Measurements from ENCODE around the gene HEPN1. TPM values are rescaled to one million over a fixed set of nuclear protein-coding genes. Genes with fewer than 3 reads are reported as not detected.

The HEPN1 gene
- total and polyA plus RNA-seq, 9 of the 15 experiments (the other 6 are each of a cell fraction or from before 2014, with no cell fraction given), result not detected

GRCh38 chr11:124923296-124923695 lies 4.2 kb downstream of the HEPN1 start:
- no peak for ATAC-seq

More at GRCh38 chr11:124923296-124923695, 4.2 kb downstream of the HEPN1 start:
- H2AFZ ChIP-seq (ENCODE audit: low read depth, low read length), result no peak overlapping the region
- peaks cover 35 to 74% of the 10 kb centered on the region in 2 experiments; a peak in 4 of 5 replicates for H3K27me3 ChIP-seq (ENCODE audit: control insufficient read depth in 2 of 2, insufficient read depth in 2 of 2, low read length in 2 of 2)
- H3K9me3 ChIP-seq (replicated peaks; ENCODE audit: control insufficient read depth, insufficient read depth, low read depth, low read length), result no peaks in the 10 kb centered on the region
- no peak overlapping the region for H3K9ac ChIP-seq (ENCODE audit: insufficient read depth in 1 of 2, low read depth in 2 of 2, low read length in 2 of 2)
- H3K79me2 ChIP-seq (ENCODE audit: control insufficient read depth, insufficient read depth, low read length), result no peaks in the 10 kb centered on the region
- FAIRE-seq, result no peak
- H3K27ac ChIP-seq (ENCODE audit: extremely low read depth, low read depth, low read length), result no peak overlapping the region
- intact Hi-C loops (cut with micrococcal nuclease), result no loop called here
- H3K9me1 ChIP-seq (ENCODE audit: control insufficient read depth, insufficient read depth, low read length), result no peaks in the 10 kb centered on the region
- ChIA-PET CTCF (ENCODE audit: low intra/inter-chr PET ratio) (no interaction called here), POLR2A (interaction anchor here (0.6 kb wide), 1 partner anchor 308 kb away, joined by 3 read pairs; no protein-coding TSS in a partner anchor)
- no peaks in the 10 kb centered on the region for H3K36me3 ChIP-seq (ENCODE audit: control insufficient read depth, insufficient read depth, low read length)
- no peak overlapping the region for H3K4me3 ChIP-seq
- TF ChIP-seq BMI1 (IDR thresholded peaks at IDR 0.05; ENCODE audit: low read length) (no peak), ILK (tag; IDR thresholded peaks at IDR 0.05; ENCODE audit: borderline replicate concordance, low read depth) (no peak), SUPT5H (IDR thresholded peaks at IDR 0.05) (no peak), NKRF (IDR thresholded peaks at IDR 0.05; ENCODE audit: borderline replicate concordance) (no peak), SREBF2 (CRISPR knock-in tag; IDR thresholded peaks at IDR 0.05) (no peak), HDAC3 (IDR thresholded peaks at IDR 0.05; ENCODE audit: borderline replicate concordance, partially characterized antibody) (no peak), BCL6 (CRISPR knock-in tag; IDR thresholded peaks at IDR 0.05) (no peak), FOXJ3 (CRISPR knock-in tag; IDR thresholded peaks at IDR 0.05) (no peak), KLF13 (tag; IDR thresholded peaks at IDR 0.05; ENCODE audit: borderline replicate concordance, low read depth) (no peak), KLF6 (CRISPR knock-in tag; IDR thresholded peaks at IDR 0.05; ENCODE audit: borderline replicate concordance) (no peak)
- H3K4me1 ChIP-seq (replicated peaks in 1 of 2; ENCODE audit: control insufficient read depth in 2 of 2, insufficient read depth in 2 of 2, low read length in 2 of 2), result no peaks in the 10 kb centered on the region
- BruUV-seq (replicated peaks), result no TSS peak
- H3K4me2 ChIP-seq (ENCODE audit: insufficient read depth, low read length), result no peak overlapping the region
- DNase-seq (ENCODE audit: extremely low read depth in 1 of 4, low spot score in 3 of 4), result no peak
- in situ Hi-C loops (cut with MboI), result no loop called here
- no peaks in the 10 kb centered on the region for H4K20me1 ChIP-seq (replicated peaks; ENCODE audit: control insufficient read depth, insufficient read depth, low read length)

Measured in K562 (cell line).